WI38 (cell line): Measurements from ENCODE around the gene SPOCD1.

Source experiments
- H3K4me3 ChIP-seq: 2 replicates; pipeline ENCODE4 v1.5.1; 2011; ENCODE audit warnings: low read depth, mild to moderate bottlenecking, control low read depth, low read length
- TF ChIP-seq, protein P1 (sequence below): IDR thresholded peaks from 2 replicates; pipeline ENCODE4 v1.5.1; 2012; ENCODE audit warnings: low read depth, mild to moderate bottlenecking, control low read depth, low read length

Gene SPOCD1

DNA sequence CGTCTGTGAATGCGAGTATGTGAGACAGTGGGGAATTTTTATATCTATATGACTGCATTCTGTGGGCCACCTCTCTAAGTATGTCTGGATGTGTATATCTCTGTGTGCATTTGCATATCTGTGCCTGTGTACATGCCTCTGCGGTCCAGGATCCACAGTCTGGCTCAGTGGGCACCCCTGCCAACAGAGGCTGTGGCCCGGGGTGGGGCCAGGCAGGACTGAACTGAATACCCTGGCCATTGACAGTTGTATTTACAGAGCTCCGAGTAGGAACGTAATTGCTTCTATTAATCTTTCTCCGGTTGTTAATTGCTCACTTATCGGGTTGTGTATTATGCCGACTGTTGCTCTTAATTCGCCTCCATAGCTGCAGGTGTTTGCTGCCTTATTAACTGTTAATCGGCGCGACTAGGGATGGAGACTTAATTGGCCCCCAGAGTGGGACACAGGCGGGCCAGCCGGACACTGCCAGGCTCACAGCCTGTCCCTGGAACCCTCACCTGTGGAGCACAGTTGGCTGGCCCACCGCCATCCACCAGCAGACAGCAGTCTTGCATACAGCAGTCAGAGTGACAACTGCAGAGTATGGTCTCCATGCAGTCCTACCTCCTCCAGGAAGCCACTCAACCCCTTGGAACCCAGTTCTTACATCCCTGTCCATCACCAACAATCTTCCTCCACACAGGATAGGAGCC is 29.3 kb downstream of the SPOCD1 start:
- TF ChIP-seq, protein P1, sequence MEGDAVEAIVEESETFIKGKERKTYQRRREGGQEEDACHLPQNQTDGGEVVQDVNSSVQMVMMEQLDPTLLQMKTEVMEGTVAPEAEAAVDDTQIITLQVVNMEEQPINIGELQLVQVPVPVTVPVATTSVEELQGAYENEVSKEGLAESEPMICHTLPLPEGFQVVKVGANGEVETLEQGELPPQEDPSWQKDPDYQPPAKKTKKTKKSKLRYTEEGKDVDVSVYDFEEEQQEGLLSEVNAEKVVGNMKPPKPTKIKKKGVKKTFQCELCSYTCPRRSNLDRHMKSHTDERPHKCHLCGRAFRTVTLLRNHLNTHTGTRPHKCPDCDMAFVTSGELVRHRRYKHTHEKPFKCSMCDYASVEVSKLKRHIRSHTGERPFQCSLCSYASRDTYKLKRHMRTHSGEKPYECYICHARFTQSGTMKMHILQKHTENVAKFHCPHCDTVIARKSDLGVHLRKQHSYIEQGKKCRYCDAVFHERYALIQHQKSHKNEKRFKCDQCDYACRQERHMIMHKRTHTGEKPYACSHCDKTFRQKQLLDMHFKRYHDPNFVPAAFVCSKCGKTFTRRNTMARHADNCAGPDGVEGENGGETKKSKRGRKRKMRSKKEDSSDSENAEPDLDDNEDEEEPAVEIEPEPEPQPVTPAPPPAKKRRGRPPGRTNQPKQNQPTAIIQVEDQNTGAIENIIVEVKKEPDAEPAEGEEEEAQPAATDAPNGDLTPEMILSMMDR = no peak
- H3K4me3 ChIP-seq = no peak overlapping the region

DNA sequence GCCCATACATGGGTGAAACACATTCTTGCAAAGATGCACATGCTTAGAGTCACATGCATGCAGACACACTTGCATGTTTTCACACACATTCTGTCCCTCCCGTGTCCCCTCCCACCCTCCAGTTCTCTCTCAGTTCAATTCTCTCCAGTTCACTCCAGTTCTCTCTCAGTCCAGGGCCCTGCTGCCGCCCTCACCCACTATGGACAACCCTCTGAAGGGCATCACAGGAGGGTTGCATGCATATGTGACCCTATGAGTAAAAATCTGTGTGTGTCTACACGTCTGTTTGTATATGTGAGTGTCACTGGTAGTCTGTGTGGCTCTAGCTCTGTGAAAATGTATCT is 29.9 kb downstream of the SPOCD1 start:
- TF ChIP-seq, protein P1 = no peak
- no peak overlapping the region for H3K4me3 ChIP-seq

GRCh38 chr1:31785020-31785946 is 30.5 kb downstream of the SPOCD1 start:
- TF ChIP-seq, protein P1 = no peak
- H3K4me3 ChIP-seq = no peak overlapping the region

DNA sequence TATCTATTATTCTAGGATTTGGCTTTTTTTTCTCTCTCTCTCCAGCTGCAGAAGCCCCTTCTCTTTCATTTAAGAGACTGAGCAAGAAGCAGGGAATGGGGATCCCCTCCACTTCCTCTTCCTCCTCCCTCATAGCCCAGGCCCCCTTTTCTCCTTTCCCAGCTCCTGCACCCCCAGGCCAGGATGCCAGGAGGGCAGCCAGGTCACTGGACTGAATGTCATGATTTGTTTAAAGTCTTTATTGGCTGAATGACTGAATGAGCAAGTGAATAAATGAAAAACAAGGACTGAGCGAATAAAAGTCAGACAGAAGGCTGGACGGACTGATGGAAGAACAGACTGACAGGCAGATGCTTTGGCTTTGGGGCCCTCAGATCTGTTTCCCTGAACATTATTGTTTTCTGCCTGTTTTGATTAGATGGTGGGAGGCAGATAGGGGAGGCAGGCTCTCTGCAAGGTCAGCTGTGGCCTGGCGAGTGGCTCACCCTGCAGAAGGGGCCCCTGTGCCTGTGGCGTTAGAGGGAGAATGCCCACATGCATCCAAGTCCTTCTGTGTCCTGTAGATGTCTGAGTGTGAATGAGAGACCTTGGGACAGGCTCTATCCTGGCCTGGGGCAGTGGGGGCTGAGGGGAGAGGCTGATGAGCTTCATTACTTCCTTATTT is 31.3 kb downstream of the SPOCD1 start:
- H3K4me3 ChIP-seq = no peak overlapping the region
- TF ChIP-seq, protein P1 = no peak

DNA sequence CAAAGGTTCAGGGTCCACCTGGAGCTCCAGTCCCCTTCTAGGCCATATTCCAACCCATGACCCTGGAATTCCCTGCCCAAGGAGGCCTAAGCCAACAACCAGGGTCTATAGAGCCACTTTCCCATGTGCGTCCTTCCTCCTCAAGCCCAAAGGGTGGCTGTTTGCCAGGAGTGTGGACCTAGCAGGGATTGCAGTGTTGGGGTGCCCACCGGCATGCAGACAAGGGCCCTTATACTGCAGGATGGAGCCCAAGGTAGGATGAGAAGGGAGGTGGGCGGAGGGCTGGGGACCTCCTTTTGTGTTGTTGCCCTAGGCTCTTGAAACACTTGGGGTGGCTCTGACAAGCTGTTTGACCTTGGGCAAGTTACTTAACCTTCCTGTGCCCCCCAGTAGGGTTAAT is 32.0 kb downstream of the SPOCD1 start:
- H3K4me3 ChIP-seq = no peak overlapping the region
- TF ChIP-seq, protein P1 = no peak

DNA sequence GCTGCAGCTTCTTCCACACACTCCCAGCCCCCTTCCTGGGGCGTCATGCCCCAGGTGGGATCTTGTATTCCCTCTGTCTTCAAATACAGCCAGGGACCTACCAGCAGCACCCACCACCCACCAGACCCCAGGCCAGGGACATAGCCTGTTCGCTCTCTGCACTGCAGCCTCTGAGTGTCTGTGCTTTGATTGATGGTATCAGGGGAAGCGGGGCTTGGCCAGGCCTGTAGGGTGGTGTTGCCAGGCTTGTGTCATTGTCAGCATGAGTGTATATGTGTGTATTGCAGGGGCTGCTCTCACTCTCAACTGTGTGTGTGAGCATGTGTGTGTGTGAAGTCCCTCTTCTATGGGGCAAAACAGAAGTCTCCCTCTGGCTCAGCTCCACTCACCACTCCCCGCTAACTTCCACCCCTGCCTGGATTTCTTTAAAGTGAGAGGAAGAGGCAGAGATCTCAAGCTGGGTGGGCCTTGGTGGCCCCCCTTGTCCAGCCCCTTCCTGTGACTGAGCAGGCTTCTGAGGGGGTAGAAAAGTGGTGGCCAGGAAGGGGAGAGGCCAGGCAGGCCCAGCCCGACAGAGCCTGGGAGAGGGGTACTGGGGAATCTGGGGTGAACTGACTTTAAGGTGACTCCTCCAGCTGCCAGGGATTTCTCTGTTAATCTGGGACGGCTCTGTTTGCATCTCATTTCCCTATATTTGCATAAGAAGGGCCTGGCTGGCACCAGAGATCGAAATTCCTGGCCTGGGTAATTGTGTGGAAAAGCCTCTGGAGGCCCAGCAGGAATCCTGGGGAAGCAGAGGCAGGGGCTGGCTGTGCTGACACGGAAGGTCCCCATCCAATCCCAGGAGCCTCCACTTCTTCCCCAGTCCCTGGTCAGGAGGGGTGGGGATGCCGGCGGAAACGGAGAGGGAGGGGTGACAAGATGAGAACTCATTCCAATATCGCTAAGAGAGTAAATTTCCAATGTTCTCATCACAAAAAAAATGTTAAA is 33.1 kb downstream of the SPOCD1 start:
- TF ChIP-seq, protein P1 = no peak
- H3K4me3 ChIP-seq = no peak overlapping the region
